ENCODE results near the gene RUNX1. TPM values are rescaled to one million over a fixed set of nuclear protein-coding genes. Genes with fewer than 3 reads are reported as not detected.

RUNX1 gene
- total RNA-seq, 1 experiment from 2014 or later: 95.4 TPM

DNA sequence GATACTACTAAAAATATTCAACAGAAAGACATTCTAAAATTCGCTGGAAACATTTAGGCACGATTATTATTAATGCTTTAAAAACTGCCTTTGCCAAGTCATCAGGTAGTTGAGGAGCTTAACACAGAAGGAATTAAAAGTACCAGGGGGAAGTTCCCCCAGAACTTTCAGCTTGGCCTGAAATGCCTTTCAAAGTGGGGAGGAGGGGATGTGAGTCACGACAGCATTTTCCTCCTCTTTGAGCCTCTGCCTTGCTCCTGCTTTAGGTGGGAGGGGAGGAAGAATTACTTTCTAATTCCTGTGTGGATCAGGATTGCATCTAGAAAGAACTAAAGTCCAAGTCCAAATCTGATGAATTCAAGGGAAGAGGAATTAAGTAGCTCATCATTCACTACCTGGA, 196.7 kb downstream of the RUNX1 start:
- Mint-ChIP-seq H3K36me3 (ENCODE audit: insufficient read depth, unreplicated experiment) (peaks cover 59% of the 10 kb centered on the region), H3K27ac (ENCODE audit: unreplicated experiment) (no peak overlapping the region), H3K4me1 (ENCODE audit: low read depth, unreplicated experiment) (peaks cover 4% of the 10 kb centered on the region), H3K27me3 (ENCODE audit: unreplicated experiment) (no peaks in the 10 kb centered on the region), H3K9me3 (ENCODE audit: low read depth, unreplicated experiment) (no peaks in the 10 kb centered on the region), H3K4me3 (ENCODE audit: low read depth, unreplicated experiment) (no peak overlapping the region)
- intact Hi-C loops (cut with micrococcal nuclease; ENCODE audit: unreplicated experiment): no loop called here
- no peak for DNase-seq
- CTCF ChIA-PET: no interaction called here
- no TSS peak for BruUV-seq (replicated peaks)
- TF ChIP-seq, protein P1, sequence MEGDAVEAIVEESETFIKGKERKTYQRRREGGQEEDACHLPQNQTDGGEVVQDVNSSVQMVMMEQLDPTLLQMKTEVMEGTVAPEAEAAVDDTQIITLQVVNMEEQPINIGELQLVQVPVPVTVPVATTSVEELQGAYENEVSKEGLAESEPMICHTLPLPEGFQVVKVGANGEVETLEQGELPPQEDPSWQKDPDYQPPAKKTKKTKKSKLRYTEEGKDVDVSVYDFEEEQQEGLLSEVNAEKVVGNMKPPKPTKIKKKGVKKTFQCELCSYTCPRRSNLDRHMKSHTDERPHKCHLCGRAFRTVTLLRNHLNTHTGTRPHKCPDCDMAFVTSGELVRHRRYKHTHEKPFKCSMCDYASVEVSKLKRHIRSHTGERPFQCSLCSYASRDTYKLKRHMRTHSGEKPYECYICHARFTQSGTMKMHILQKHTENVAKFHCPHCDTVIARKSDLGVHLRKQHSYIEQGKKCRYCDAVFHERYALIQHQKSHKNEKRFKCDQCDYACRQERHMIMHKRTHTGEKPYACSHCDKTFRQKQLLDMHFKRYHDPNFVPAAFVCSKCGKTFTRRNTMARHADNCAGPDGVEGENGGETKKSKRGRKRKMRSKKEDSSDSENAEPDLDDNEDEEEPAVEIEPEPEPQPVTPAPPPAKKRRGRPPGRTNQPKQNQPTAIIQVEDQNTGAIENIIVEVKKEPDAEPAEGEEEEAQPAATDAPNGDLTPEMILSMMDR (IDR thresholded peaks at IDR 0.05; ENCODE audit: unreplicated experiment): no peak

DNA sequence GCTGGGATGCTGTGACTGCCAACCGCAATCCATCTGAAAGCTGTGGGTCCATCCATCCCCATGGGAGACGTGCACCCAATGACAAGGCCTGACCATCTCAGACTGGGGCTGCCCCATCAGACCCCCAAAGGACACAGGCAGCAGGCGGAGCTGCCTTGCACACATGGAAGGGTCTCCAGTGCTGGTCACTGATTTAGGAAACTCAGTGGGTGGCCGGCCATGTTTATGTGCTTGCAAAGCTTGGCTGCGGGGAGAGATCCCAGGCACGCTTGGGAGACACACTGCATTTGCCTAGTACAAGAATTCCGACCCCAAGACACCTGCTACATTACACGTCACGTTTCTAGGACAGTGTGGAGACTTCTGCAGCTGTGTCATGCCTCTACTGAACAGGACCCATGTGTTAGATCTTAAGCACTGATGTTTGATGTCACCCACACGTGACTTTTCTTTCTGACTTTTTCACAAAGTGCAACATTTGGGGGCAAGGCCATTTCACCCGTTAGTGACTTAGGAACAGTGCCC, 198.9 kb downstream of the RUNX1 start:
- intact Hi-C loops (cut with micrococcal nuclease; ENCODE audit: unreplicated experiment): no loop called here
- no TSS peak for BruUV-seq (replicated peaks)
- TF ChIP-seq, protein P1 (IDR thresholded peaks at IDR 0.05; ENCODE audit: unreplicated experiment): no peak
- Mint-ChIP-seq H3K27ac (ENCODE audit: unreplicated experiment) (no peak overlapping the region), H3K9me3 (ENCODE audit: low read depth, unreplicated experiment) (no peaks in the 10 kb centered on the region), H3K4me3 (ENCODE audit: low read depth, unreplicated experiment) (no peak overlapping the region), H3K27me3 (ENCODE audit: unreplicated experiment) (no peaks in the 10 kb centered on the region), H3K36me3 (ENCODE audit: insufficient read depth, unreplicated experiment) (peaks cover 57% of the 10 kb centered on the region), H3K4me1 (ENCODE audit: low read depth, unreplicated experiment) (peaks cover 26% of the 10 kb centered on the region)
- CTCF ChIA-PET: no interaction called here
- DNase-seq: no peak

DNA sequence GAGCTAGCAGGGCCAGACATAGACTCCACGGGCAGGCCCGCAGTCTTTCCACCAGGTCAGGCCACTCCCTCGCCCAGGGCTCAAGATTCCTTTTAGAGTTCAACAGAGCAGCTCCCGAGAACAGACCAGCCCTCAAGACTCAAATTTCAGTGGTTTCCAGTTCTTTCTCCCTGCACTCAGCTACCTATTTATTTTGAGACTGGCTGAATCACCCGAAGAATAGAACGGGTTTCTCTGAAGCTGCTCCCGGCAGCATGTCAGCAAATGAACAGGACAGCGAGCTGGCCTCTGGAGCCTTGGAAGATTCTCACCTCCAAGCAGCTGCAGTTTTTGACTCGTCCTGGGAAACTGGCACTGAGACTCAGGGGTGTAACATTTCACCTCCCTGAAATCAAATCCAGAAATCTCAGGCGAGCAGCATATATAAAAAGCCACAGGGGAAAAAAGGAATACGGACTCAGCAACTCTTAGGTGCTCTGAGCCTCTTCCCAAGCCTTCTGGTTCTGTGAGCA, 202.4 kb downstream of the RUNX1 start:
- peaks cover 48% of the 10 kb centered on the region for H3K4me1 Mint-ChIP-seq (ENCODE audit: low read depth, unreplicated experiment)
- H3K4me3 Mint-ChIP-seq (ENCODE audit: low read depth, unreplicated experiment): no peak overlapping the region
- CTCF ChIA-PET: interaction anchor here (0.6 to 2.0 kb wide), 5 partner anchors 10 to 1183 kb away, joined by 3 to 6 read pairs (median 4); no protein-coding TSS in a partner anchor
- H3K9me3 Mint-ChIP-seq (ENCODE audit: low read depth, unreplicated experiment): no peaks in the 10 kb centered on the region
- TF ChIP-seq, protein P1 (IDR thresholded peaks at IDR 0.05; ENCODE audit: unreplicated experiment): no peak
- no peaks in the 10 kb centered on the region for H3K27me3 Mint-ChIP-seq (ENCODE audit: unreplicated experiment)
- no TSS peak for BruUV-seq (replicated peaks)
- peak; percentile 55 for DNase-seq
- peaks cover 64% of the 10 kb centered on the region for H3K36me3 Mint-ChIP-seq (ENCODE audit: insufficient read depth, unreplicated experiment)
- intact Hi-C loops (cut with micrococcal nuclease; ENCODE audit: unreplicated experiment): loop anchor here (5.0 to 10.0 kb wide), 2 partner anchors 36 to 152 kb away; no protein-coding TSS in a partner anchor
- H3K27ac Mint-ChIP-seq (ENCODE audit: unreplicated experiment): no peak overlapping the region

DNA sequence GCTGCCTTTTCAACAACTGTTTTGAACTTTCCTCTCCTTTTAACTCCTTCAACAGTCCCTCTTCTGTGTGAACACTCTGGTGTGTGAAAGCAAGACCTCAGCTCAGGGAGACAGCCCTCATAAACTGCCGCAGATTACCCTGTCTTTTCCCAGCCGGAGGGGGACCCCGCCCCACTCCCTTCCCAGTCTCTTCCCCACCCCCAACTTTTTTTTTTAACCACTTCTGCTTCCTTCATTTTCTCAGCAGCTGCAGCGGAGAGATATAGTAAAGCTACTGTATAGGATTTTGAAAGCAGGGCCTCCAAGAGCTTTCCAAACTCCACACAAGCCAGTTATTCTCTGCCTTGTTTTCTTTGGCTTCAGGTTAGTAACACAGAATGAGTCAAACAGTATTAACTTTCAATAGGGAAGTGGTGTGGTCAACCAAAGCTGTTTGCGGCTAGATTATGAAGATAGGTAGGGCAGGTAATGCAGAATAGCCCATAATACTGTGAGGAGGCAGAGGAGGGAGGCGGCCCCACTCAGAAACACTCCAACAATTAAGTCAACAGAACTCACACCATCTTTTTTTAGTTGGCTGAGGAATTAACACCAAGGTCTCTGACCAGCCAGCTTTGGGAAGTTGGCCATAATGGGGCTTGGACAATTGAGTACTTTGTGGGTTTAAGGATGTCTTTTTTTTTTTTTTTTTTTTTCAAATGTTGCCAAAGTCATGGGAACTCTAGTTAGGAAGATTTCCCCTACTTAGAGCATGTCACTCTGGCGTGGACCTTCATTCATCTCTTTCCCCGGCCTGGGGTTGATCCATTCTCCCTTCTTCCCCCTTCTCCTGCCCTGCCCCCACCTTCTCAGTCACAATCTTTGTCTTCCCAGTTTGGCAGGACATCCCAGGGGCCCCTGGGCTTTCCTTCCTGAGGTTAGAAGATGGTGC, 203.3 kb downstream of the RUNX1 start:
- Mint-ChIP-seq H3K9me3 (ENCODE audit: low read depth, unreplicated experiment) (no peaks in the 10 kb centered on the region), H3K36me3 (ENCODE audit: insufficient read depth, unreplicated experiment) (peaks cover 59% of the 10 kb centered on the region), H3K27me3 (ENCODE audit: unreplicated experiment) (no peaks in the 10 kb centered on the region), H3K4me1 (ENCODE audit: low read depth, unreplicated experiment) (peaks cover 51% of the 10 kb centered on the region), H3K4me3 (ENCODE audit: low read depth, unreplicated experiment) (peak overlapping the region; percentile 27), H3K27ac (ENCODE audit: unreplicated experiment) (peak overlapping the region; percentile 71)
- CTCF ChIA-PET: interaction anchor here (0.6 to 2.0 kb wide), 9 partner anchors 9 to 1183 kb away, joined by 3 to 23 read pairs (median 4); no protein-coding TSS in a partner anchor
- TF ChIP-seq, protein P1 (IDR thresholded peaks at IDR 0.05; ENCODE audit: unreplicated experiment): no peak
- DNase-seq: peak; percentile 59
- intact Hi-C loops (cut with micrococcal nuclease; ENCODE audit: unreplicated experiment): loop anchor here (5.0 to 10.0 kb wide), 2 partner anchors 37 to 151 kb away; no protein-coding TSS in a partner anchor
- BruUV-seq (replicated peaks): no TSS peak
